HG03097 (cell line): ENCODE measurements around the gene S100A12.
"Not testable (repeated sequence)": the region's sequence is repeated elsewhere in the genome, so short reads cannot be mapped to it uniquely, and the experiment has no call there.

Source experiments
- ATAC-seq: cut with Tn5 transposase; IDR thresholded peaks from one replicate; pipeline ENCODE4 v1.9.1; 2021; ENCODE audit not compliant: unreplicated experiment, low FRiP score

S100A12 gene

GRCh38 chr1:153354515-153355193 lies 20.8 kb downstream of the S100A12 start:
- no peak for ATAC-seq

- no peak for ATAC-seq
These were observed 22.0 kb downstream of the S100A12 start for GRCh38 chr1:153353226-153353947.

- ATAC-seq, result no peak
These were observed 22.9 kb downstream of the S100A12 start for GRCh38 chr1:153352523-153352922.

GRCh38 chr1:153350321-153350957 lies 25.0 kb downstream of the S100A12 start:
- ATAC-seq, result no peak

GRCh38 chr1:153349363-153350320 lies 25.8 kb downstream of the S100A12 start:
- no peak for ATAC-seq

GRCh38 chr1:153348511-153349362 lies 26.7 kb downstream of the S100A12 start, which contains the start of gene PGLYRP4:
PGLYRP4 (minus strand) TSS chr1:153348841; CDS start chr1:153347932, 909 bp downstream.
- ATAC-seq, result no peak

- no peak for ATAC-seq
These were observed 27.6 kb downstream of the S100A12 start for GRCh38 chr1:153347856-153348255.

GRCh38 chr1:153347049-153347448 lies 28.4 kb downstream of the S100A12 start:
- not testable (repeated sequence) for ATAC-seq

- ATAC-seq, result no peak
These were observed 29.2 kb downstream of the S100A12 start for GRCh38 chr1:153346077-153346723.

GRCh38 chr1:153345187-153346076 lies 30.0 kb downstream of the S100A12 start:
- no peak for ATAC-seq

- no peak for ATAC-seq
These were observed 30.7 kb downstream of the S100A12 start for GRCh38 chr1:153344718-153345025.

GRCh38 chr1:153343811-153344717 lies 31.4 kb downstream of the S100A12 start:
- no peak for ATAC-seq

GRCh38 chr1:153343040-153343681 lies 32.3 kb downstream of the S100A12 start:
- ATAC-seq, result no peak

GRCh38 chr1:153342178-153342577 lies 33.2 kb downstream of the S100A12 start:
- ATAC-seq, result no peak

- no peak for ATAC-seq
These were observed 33.9 kb downstream of the S100A12 start for GRCh38 chr1:153341431-153341934.

GRCh38 chr1:153340356-153340755 lies 35.1 kb downstream of the S100A12 start:
- ATAC-seq, result no peak

- no peak for ATAC-seq
These were observed 35.6 kb downstream of the S100A12 start for GRCh38 chr1:153339802-153340201.
